PFSK-1 (cell line): ENCODE data around the gene STK11.

ENCODE experiments used
- FOXP2 ChIP-seq: optimal IDR thresholded peaks from 2 replicates; pipeline ENCODE3; 2011; ENCODE audit warnings: borderline replicate concordance, control low read depth, inconsistent platforms; ENCODE audit not compliant: insufficient read depth; ENCODE audit errors: extremely low read length, extremely low read depth
- POLR2AphosphoS5 ChIP-seq: IDR thresholded peaks from 2 replicates; pipeline ENCODE4 v1.6.1; 2012; ENCODE audit warnings: low read depth, mild to moderate bottlenecking, control low read depth, low read length, moderate library complexity
- SIN3A ChIP-seq: IDR thresholded peaks from 2 replicates; pipeline ENCODE4 v1.6.1; 2012; ENCODE audit warnings: mild to moderate bottlenecking, low read length, moderate library complexity, borderline replicate concordance; ENCODE audit not compliant: insufficient read depth
- TAF1 ChIP-seq: IDR thresholded peaks from 2 replicates; pipeline ENCODE4 v1.6.1; 2012; ENCODE audit warnings: low read length, control low read depth, borderline replicate concordance; ENCODE audit not compliant: insufficient read depth
- TF ChIP-seq, protein P1 (sequence below), 2 experiments: IDR thresholded peaks; 2 replicates each; pipeline versions ENCODE4 v1.6.1 to v1.8.0; 2011 to 2012; ENCODE audit warnings: low read depth in 2 of 2, low read length in 2 of 2, control low read depth in 1 of 2, inconsistent platforms in 1 of 2, mild to moderate bottlenecking in 1 of 2, moderate library complexity in 1 of 2; ENCODE audit not compliant: insufficient read depth in 1 of 2

The STK11 gene

DNA sequence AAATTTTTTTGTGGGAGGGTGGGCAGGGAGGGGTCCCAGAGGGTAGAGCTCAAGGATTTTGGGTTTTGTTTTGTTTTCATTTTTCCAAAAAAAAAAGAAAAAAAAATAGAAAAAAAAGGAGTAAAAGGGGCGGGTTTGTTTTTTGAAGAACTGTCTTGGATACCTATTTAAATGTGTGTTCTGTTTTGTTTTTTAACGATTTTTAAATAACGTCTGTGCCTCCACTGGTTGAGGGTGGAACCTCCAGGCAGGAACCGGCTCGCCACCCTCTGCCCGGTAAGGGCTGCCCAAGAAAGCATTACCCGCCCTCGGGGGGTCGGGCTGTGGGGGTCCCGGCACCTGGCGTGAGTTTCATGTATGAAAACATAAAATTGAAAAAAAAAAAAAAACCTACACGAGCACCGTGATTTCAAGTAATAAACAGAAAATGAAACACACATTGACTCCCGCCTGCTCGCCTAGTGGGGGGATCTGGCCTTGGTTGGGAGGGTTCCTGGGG, 53.2 kb downstream of the STK11 start:
- TF ChIP-seq FOXP2 (no peak), POLR2AphosphoS5 (no peak), TAF1 (no peak), SIN3A (no peak)
- TF ChIP-seq, protein P1, sequence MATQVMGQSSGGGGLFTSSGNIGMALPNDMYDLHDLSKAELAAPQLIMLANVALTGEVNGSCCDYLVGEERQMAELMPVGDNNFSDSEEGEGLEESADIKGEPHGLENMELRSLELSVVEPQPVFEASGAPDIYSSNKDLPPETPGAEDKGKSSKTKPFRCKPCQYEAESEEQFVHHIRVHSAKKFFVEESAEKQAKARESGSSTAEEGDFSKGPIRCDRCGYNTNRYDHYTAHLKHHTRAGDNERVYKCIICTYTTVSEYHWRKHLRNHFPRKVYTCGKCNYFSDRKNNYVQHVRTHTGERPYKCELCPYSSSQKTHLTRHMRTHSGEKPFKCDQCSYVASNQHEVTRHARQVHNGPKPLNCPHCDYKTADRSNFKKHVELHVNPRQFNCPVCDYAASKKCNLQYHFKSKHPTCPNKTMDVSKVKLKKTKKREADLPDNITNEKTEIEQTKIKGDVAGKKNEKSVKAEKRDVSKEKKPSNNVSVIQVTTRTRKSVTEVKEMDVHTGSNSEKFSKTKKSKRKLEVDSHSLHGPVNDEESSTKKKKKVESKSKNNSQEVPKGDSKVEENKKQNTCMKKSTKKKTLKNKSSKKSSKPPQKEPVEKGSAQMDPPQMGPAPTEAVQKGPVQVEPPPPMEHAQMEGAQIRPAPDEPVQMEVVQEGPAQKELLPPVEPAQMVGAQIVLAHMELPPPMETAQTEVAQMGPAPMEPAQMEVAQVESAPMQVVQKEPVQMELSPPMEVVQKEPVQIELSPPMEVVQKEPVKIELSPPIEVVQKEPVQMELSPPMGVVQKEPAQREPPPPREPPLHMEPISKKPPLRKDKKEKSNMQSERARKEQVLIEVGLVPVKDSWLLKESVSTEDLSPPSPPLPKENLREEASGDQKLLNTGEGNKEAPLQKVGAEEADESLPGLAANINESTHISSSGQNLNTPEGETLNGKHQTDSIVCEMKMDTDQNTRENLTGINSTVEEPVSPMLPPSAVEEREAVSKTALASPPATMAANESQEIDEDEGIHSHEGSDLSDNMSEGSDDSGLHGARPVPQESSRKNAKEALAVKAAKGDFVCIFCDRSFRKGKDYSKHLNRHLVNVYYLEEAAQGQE (IDR thresholded peaks at IDR 0.05; ENCODE audit: insufficient read depth in 1 of 2, low read depth in 2 of 2, low read length in 2 of 2) = no peak

DNA sequence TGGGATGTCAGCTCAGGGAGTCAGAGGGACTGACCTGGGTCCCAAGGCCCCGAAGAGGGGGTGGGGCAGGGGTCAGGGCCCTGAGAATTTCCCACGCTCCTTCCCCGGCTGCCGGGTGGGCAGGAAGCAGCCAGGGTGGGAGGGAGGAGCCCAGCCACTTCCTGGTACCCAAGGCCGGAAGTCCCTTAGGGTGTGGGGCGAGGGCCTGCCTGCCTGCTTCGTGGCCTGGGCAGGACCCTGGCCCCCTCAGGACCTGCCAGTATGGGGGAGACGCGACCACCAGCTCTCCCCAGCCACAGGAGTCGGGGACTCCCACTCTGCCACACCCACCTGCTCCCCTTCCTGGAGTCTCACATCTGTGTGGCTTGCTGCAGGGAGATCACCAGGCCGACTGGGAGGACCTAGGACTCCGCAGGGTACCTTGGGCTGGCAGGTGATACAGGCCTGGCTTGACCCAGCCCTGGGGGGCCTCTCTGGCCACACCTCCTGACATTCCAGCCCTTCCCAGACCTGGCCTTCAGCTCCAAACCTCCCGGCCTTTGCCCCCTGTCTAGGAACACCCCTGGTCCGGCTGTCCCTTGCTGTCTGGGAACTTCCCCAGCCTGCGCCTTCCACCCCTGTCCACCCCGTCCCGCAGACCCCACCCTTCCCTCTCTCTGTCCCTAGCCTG, 53.8 kb downstream of the STK11 start:
- TF ChIP-seq TAF1 (no peak), POLR2AphosphoS5 (peak; percentile 99), SIN3A (0 out of 2 replicates have a peak, but pooled peaks have one; percentile 68)
- TF ChIP-seq, protein P1 (IDR thresholded peaks at IDR 0.05; ENCODE audit: insufficient read depth in 1 of 2, low read depth in 2 of 2, low read length in 2 of 2) = 0 out of 4 replicates have a peak, but pooled peaks of 1 of the 2 experiments have one; percentile 26

DNA sequence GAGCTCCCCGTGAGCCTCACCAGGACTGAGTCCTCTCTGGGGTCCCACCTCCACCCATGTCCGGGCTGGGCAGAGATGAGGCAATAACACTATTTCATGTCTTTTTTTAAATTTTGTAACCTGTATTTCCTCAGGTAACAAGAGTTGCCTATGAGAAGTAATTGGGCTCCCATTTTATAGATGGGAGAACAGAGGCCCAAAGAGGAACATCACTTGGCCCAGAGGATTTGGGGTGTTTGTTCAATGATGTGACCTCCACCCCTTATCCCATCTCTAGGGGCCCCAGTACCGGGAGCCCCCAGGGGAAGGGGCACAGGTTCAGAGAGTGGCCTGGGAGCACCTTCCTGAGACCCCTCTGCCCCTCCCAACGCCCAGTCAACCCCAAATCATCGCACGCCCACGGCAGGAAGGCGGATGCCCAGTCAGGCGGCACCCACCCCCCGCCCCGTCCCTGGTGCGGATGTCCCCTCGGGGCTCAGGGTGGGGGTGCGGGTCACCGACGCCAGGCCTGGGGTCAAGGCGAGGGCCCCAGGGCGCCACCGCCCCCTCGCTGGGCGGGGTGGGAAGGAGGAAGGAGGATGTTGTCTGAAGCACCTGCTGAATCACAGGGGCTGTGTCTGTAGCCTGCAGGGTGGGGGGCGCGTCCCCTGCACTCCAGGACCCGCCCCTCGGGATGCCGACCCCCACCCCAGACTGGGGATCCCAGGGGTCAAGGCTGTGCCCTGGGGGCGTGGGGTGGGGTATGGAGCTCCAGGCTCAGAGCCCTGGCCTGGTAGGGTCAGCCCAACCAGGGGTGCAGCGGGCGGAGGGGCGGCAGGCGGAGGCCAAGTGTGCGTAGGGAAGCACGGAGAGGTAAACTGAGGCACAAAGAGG, 54.5 kb downstream of the STK11 start:
- no peak for TF ChIP-seq FOXP2
- TF ChIP-seq SIN3A = no peak
- TF ChIP-seq, protein P1 (IDR thresholded peaks at IDR 0.05; ENCODE audit: insufficient read depth in 1 of 2, low read depth in 2 of 2, low read length in 2 of 2) = no peak
- no peak; the same call in 1 of the 2 replicates for TF ChIP-seq TAF1
- no peak for TF ChIP-seq POLR2AphosphoS5

DNA sequence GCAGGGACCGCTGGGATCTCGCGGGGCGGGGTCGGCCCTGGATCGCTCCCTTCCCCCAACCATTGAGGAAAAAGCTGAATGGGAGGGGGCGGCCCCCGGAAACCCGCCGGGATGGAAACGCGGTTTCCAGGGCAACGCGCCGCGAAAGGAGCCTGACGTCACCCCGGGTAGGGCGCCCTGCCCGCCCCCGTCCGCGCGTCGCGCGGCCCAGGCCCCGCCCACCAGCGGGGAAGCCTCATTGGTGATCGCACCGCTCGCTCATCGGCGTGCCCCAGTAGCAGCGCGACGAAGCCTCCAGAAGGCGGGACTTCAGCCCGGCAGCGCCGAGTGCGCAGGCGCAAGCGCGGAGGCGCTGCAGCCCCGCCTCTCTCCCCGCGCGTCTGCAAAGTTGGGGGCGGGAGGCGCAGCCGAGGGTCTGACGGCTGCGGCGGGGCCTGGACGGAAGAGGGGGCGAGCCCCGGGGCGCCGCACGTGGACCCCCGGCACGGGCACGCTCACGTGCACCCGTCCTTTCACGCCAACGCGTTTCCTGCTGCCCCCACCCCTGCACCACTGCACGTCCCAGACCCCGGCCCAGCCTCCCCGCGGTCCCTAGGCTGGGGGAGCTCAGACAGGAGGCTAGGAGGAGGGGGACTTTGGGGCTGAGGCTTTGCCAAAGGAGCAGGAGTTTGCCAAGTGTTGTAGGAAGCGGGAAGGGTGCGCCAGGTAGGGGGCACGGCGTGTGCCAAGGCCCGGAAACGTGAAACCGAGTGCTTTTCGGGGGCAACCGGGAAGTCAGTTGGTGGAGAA, 55.4 kb downstream of the STK11 start:
- peak; percentile 43; the same call in 1 of the 2 replicates for TF ChIP-seq SIN3A
- peak; percentile 57 for TF ChIP-seq POLR2AphosphoS5
- TF ChIP-seq, protein P1 (IDR thresholded peaks at IDR 0.05; ENCODE audit: insufficient read depth in 1 of 2, low read depth in 2 of 2, low read length in 2 of 2) = 0 out of 4 replicates have a peak, but pooled peaks of 1 of the 2 experiments have one; percentile 15
- no peak for TF ChIP-seq FOXP2
- peak; percentile 80 for TF ChIP-seq TAF1
